Esophagus squamous epithelium (tissue), 5 donors: ENCODE measurements around the gene PTPRM. TPM values are rescaled to one million over a fixed set of nuclear protein-coding genes. Genes with fewer than 3 reads are reported as not detected.

Experiments used
- DNase-seq: peaks from one replicate; lab custom pipeline; 2025; lab: John Stamatoyannopoulos, UW
- H3K27ac ChIP-seq, 4 donors: fragments of 200-600 bp; sonication (generic); one replicate each; pipeline ENCODE4 v1.5.1; 2016 to 2019; ENCODE audit warnings: mild to moderate bottlenecking in 1 of 4
- H3K27me3 ChIP-seq, 4 donors: fragments of 200-600 bp; sonication (generic); 1 replicate in 3 of 4; 2 replicates in 1 of 4; pipeline versions ENCODE4 v1.5.1 to v1.6.0; 2017 to 2021; ENCODE audit warnings: antibody characterized with exemption in 1 of 4
- H3K36me3 ChIP-seq, 3 donors: fragments of 200-600 bp; sonication (generic); one replicate each; pipeline ENCODE4 v1.5.1; 2016 to 2019
- H3K4me1 ChIP-seq, 3 donors: fragments of 200-600 bp; sonication (generic); one replicate each; pipeline ENCODE4 v1.5.1; 2017 to 2019
- H3K4me3 ChIP-seq, 4 donors: fragments of 200-600 bp; sonication (generic); 1 replicate in 3 of 4; 2 replicates in 1 of 4; pipeline ENCODE4 v1.5.1; 2016 to 2019; ENCODE audit warnings: mild to moderate bottlenecking in 2 of 4, moderate library complexity in 1 of 4
- H3K9me3 ChIP-seq, 3 donors: fragments of 200-600 bp; sonication (generic); one replicate each; pipeline ENCODE4 v1.5.1; 2016 to 2019
- POLR2A ChIP-seq, 4 donors: fragments of 450-650 bp; IDR thresholded peaks; one replicate each; pipeline ENCODE4 v1.6.1; 2017; ENCODE audit warnings: antibody characterized with exemption in 4 of 4, mild to moderate bottlenecking in 4 of 4, moderate library complexity in 3 of 4
- WGBS, 2 donors: methylation state at CpG; one replicate each; pipeline ENCODE4 v1.1.5; 2018; 5-methylcytosine and 5-hydroxymethylcytosine counted together
- intact Hi-C: fragments of 100-400 bp; cut with DNase I; formaldehyde crosslinking; loops from one replicate; pipeline ENCODE4 v1.15.0; 2022
- total RNA-seq, 4 donors: library from RNA; depleted of rRNA; stranded (reverse); fragments of >200 nt; gene quantifications; one replicate each; pipeline ENCODE4 v1.1.0, GENCODE V29; 2016
- TF ChIP-seq, protein P1 (sequence below), 6 experiments: fragments of 450-650 bp in 4 of 6; fragments of 200-600 bp in 2 of 6; sonication (generic) in 2 of 6; IDR thresholded peaks; one replicate each; pipeline ENCODE4 v1.5.1; 2016 to 2019; ENCODE audit warnings: antibody characterized with exemption in 6 of 6, mild to moderate bottlenecking in 4 of 6, moderate library complexity in 4 of 6
- donor health status: DM: yes; HTN: yes; CAD: no.

Gene PTPRM
- total RNA-seq, 4 donors from 2014 or later: 6.5 to 38.7 (median 11.1) TPM

DNA sequence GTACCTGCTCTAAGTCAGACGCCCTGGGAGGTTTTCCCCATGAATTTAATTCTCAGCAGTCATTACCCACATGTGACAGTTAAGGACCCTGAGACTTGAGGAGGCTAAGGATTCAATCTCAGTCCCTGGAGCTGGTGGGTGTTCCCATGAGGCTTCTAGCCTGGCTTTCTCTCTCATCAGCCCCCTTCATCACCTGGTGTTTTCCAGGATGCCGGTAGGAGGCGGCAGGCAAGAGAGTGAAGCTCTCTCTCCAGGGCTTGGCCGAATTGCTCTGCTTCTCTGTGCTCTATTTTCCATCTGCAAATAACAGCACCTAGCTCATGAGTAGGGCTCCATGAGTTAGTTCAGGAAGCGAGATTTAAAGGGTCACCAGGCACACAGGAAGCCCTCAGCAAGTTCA is 241.9 kb downstream of the PTPRM start:
- H3K27ac ChIP-seq: no peak overlapping the region
- DNase-seq: no peak
- H3K4me1 ChIP-seq: peaks cover 0 to 6% (median 0%) of the 10 kb centered on the region in 3 donors
- WGBS, 2 donors: 71 to 95% methylated on average over 1 to 4 of the region's 5 CpGs
- intact Hi-C loops: no loop called here
- H3K36me3 ChIP-seq: no peaks in the 10 kb centered on the region
- no peak for TF ChIP-seq POLR2A (IDR thresholded peaks at IDR 0.05)
- TF ChIP-seq, protein P1, sequence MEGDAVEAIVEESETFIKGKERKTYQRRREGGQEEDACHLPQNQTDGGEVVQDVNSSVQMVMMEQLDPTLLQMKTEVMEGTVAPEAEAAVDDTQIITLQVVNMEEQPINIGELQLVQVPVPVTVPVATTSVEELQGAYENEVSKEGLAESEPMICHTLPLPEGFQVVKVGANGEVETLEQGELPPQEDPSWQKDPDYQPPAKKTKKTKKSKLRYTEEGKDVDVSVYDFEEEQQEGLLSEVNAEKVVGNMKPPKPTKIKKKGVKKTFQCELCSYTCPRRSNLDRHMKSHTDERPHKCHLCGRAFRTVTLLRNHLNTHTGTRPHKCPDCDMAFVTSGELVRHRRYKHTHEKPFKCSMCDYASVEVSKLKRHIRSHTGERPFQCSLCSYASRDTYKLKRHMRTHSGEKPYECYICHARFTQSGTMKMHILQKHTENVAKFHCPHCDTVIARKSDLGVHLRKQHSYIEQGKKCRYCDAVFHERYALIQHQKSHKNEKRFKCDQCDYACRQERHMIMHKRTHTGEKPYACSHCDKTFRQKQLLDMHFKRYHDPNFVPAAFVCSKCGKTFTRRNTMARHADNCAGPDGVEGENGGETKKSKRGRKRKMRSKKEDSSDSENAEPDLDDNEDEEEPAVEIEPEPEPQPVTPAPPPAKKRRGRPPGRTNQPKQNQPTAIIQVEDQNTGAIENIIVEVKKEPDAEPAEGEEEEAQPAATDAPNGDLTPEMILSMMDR (IDR thresholded peaks at IDR 0.05): no peak
- peaks cover 0 to under 1% (median 0%) of the 10 kb centered on the region in 3 donors for H3K9me3 ChIP-seq
- H3K4me3 ChIP-seq: no peak overlapping the region
- H3K27me3 ChIP-seq: no peaks in the 10 kb centered on the region

DNA sequence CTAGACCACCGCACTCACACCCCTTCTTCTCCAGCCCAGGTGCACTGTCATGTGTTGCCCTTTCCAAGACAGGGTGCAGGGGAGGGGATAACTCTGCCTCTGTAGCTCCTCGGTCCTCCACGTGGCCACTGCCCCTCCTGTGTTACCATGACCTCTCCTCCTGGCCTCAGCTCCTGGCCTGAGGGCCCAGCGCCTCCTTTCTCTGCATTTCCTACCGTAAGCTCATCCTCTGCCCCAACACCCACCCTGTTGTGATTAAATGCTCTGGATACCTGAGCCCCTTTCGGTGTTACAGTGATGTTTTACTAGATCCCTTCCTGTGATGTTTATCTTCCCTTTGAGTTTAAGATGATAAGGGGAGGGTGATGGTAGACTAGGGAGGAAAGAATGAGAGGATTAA is 242.3 kb downstream of the PTPRM start:
- Histone ChIP-seq H3K36me3 (no peaks in the 10 kb centered on the region), H3K4me3 (no peak overlapping the region), H3K9me3 (peaks cover 0 to 5% (median 3%) of the 10 kb centered on the region in 3 donors), H3K27ac (no peak overlapping the region), H3K4me1 (peaks cover 0 to 6% (median 0%) of the 10 kb centered on the region in 3 donors), H3K27me3 (no peaks in the 10 kb centered on the region)
- intact Hi-C loops: no loop called here
- TF ChIP-seq, protein P1 (IDR thresholded peaks at IDR 0.05): no peak
- TF ChIP-seq POLR2A (IDR thresholded peaks at IDR 0.05): no peak
- DNase-seq: no peak
- WGBS, 2 donors: 72 to 83% methylated on average over 6 of the region's 6 CpGs

DNA sequence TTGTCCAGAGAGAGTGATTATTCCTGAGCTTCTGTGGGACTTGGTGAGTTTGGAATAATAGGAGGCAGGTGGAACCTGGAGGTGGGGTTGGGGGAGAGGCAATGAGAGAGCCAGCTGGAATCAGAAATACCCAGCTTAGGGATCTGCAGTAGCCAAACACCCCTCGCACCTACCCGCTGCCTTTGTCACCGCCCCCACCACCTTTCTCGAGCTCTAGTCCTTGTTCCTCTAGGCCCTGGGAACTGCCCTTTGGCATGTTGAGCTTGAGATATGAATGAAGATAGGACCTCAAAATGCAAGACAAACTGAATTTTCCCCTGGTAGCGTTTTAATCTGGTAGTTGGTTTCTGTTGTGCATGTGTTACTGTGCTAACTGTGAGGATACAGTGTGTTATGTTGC is 242.9 kb downstream of the PTPRM start:
- Histone ChIP-seq H3K27me3 (no peaks in the 10 kb centered on the region), H3K4me3 (no peak overlapping the region), H3K36me3 (no peaks in the 10 kb centered on the region), H3K27ac (no peak overlapping the region), H3K9me3 (peaks cover 0 to 10% (median 8%) of the 10 kb centered on the region in 3 donors), H3K4me1 (peaks cover 0 to 6% (median 0%) of the 10 kb centered on the region in 3 donors)
- intact Hi-C loops: no loop called here
- DNase-seq: no peak
- 84 to 93% methylated on average over 5 of the region's 5 CpGs for WGBS, 2 donors
- TF ChIP-seq, protein P1 (IDR thresholded peaks at IDR 0.05): no peak
- TF ChIP-seq POLR2A (IDR thresholded peaks at IDR 0.05): no peak

DNA sequence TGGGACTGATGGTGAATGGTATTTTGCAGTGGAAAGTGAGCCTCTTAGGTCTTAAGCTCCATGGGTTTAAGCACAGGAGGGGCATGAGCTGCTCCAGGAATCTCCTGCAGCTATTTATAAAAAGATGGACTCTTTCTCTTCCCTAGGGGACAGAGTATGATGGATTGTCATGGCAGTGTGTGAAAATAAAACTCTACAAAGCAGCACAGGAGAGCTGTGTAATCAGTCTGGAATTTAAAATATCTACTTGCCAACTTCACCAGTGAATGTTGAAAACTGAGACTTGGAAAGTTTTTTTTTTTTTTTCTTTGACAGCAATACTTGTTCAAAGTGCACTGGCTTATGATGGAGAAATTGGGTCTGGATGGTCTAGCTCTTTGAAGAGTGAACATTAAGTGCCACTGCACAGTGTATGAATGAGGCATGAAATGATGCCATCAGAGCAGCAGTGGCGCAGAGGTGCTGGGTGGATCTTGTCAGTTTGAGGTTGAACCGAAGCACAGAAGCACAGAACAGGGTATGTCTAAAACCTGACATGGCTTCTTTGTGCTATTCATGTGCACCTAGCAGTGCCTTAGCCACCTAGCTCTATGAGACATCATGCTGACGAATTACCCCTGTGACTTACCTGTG is 245.4 kb downstream of the PTPRM start:
- H3K36me3 ChIP-seq: no peaks in the 10 kb centered on the region
- no peak overlapping the region for H3K27ac ChIP-seq
- intact Hi-C loops: no loop called here
- H3K9me3 ChIP-seq: peaks cover 0 to 15% (median 13%) of the 10 kb centered on the region in 3 donors
- no peak for TF ChIP-seq POLR2A (IDR thresholded peaks at IDR 0.05)
- TF ChIP-seq, protein P1 (IDR thresholded peaks at IDR 0.05): no peak
- no peak overlapping the region for H3K4me3 ChIP-seq
- 80 to 84% methylated on average over 3 of the region's 3 CpGs for WGBS, 2 donors
- H3K27me3 ChIP-seq: no peaks in the 10 kb centered on the region
- H3K4me1 ChIP-seq: peaks cover 0 to 8% (median 0%) of the 10 kb centered on the region in 3 donors
- no peak for DNase-seq

DNA sequence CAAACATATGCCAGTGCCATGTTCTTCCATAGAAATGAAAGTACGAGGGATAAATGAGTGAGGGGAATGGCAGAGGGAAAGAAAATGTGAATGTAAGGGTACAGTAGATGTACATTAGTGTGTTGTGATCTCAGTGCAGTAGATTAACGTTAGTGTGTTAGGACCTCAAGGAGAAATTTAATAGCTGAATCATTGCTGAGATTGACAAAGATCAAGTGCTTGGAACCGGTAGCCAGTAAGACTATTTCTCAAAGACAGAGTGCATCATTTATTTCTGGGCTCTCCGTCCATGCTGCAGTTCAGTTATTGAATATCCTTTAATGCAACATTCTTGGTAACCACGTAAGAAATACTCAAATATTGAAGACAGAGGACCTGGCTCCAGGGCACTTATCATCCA is 246.0 kb downstream of the PTPRM start:
- Histone ChIP-seq H3K27me3 (no peaks in the 10 kb centered on the region), H3K27ac (no peak overlapping the region), H3K9me3 (peaks cover 0 to 15% (median 13%) of the 10 kb centered on the region in 3 donors), H3K4me3 (no peak overlapping the region), H3K4me1 (peaks cover 0 to 10% (median 0%) of the 10 kb centered on the region in 3 donors), H3K36me3 (no peaks in the 10 kb centered on the region)
- TF ChIP-seq, protein P1 (IDR thresholded peaks at IDR 0.05): no peak
- no peak for TF ChIP-seq POLR2A (IDR thresholded peaks at IDR 0.05)
- intact Hi-C loops: no loop called here
- no peak for DNase-seq
- WGBS, 2 donors: 67 to 84% methylated on average over 5 of the region's 5 CpGs
